Epithelial cell of esophagus (primary cell): ENCODE measurements around the gene ESR1.
"Not testable (repeated sequence)": the region's sequence is repeated elsewhere in the genome, so short reads cannot be mapped to it uniquely, and the experiment has no call there.

ENCODE experiments used
- DNase-seq: peaks from one replicate; pipeline ENCODE4 v3.0.0; 2010; ENCODE audit warnings: low read depth
- H3K4me3 ChIP-seq: 2 replicates; pipeline ENCODE4 v1.5.1; 2011; ENCODE audit warnings: mild to moderate bottlenecking, low read length, control low read depth
- TF ChIP-seq, protein P1 (sequence below): IDR thresholded peaks from 2 replicates; pipeline ENCODE4 v1.5.1; 2011; ENCODE audit warnings: low read depth, mild to moderate bottlenecking, low read length, control low read depth, inconsistent platforms; ENCODE audit not compliant: insufficient read depth; ENCODE audit errors: missing control alignments

Gene ESR1

DNA sequence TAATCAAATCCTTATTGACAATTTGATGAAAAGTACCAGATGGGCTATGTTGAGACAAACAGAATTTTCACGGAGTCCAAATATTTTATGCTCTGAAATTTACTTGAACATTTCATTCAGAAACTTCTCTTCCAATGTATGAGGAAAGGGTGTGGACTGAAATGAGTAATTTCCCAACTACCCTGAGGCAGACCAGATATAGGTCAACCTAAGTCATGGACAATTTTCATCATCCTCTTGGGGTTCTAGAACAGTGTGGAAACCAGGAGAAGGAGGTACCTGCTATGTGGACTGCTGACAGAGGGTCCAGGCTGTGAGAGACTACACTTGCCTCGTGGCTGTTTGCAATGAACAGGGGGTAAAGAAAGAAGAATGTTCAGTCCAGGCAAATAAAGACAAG, 323.0 kb downstream of the ESR1 start:
- TF ChIP-seq, protein P1, sequence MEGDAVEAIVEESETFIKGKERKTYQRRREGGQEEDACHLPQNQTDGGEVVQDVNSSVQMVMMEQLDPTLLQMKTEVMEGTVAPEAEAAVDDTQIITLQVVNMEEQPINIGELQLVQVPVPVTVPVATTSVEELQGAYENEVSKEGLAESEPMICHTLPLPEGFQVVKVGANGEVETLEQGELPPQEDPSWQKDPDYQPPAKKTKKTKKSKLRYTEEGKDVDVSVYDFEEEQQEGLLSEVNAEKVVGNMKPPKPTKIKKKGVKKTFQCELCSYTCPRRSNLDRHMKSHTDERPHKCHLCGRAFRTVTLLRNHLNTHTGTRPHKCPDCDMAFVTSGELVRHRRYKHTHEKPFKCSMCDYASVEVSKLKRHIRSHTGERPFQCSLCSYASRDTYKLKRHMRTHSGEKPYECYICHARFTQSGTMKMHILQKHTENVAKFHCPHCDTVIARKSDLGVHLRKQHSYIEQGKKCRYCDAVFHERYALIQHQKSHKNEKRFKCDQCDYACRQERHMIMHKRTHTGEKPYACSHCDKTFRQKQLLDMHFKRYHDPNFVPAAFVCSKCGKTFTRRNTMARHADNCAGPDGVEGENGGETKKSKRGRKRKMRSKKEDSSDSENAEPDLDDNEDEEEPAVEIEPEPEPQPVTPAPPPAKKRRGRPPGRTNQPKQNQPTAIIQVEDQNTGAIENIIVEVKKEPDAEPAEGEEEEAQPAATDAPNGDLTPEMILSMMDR: no peak
- DNase-seq: peak; percentile 80
- no peak overlapping the region for H3K4me3 ChIP-seq

DNA sequence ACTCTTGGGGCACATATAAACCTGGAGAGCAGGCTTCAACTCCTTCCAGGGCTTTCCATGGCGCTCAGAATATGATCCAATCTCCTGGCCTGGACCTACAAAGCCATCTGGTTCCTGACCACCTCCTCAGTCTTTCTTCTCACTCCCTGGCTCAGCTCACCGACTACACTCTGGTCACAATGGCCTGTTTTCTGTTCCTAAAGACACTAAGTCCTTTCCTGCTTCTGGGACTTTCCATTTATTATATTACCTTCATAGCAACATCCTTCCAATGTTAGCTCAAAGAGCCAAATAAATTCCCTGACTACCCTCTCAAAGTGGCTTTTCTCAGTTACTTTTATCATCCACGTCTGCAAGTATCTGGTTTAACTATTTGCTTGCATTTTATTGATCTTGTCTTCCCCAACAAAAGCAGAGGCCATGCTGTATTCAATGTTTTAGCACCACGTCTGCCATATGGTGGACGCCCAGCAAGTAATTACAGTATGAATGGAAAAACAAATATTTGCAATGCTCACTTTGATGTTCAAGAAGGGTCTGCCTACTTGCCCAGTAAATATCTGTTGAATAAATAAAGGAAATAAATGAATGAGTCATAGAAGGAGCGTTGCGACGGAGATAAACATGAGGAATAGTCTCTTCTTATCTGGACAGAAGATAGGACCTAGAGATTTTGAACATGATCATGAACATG, 328.4 kb downstream of the ESR1 start:
- no peak overlapping the region for H3K4me3 ChIP-seq
- no peak for DNase-seq
- TF ChIP-seq, protein P1: no peak

DNA sequence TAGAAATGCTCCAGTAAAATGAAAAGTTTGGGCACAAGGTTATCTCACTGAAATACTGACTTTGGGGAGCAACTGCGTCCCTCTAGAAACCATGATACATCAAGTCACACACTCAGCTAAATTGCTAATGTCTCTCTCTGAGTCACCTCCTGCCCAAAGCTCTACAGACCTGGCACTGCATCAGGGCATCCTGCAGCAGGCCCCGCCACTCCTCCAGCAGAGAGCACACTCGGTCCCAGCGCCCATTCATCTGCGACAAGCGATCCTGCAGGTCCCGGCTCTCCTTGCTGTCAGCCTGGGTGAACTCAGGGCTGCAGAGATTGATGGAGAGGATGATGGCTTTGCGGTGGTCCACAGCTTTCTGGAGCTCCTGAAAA, 329.0 kb downstream of the ESR1 start:
- no peak overlapping the region for H3K4me3 ChIP-seq
- TF ChIP-seq, protein P1: no peak
- peak; percentile 50 for DNase-seq

DNA sequence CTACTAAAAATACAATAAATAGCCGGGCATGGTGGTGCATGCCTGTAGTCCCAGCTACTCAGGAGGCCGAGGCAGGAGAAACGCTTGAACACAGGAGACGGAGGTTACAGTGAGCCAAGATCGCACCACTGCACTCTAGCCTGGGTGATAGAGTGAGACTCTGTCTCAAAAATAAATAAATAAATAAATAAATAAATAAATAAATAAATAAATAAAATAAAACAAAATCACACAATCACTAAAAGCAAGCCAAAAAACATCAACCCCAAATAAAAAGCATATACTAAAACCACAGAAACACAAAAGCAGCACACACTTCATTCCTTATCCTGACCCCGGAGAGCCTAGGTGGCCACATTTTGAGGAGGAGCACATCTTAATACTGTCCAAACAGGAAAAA, 330.9 kb downstream of the ESR1 start:
- not testable (repeated sequence) for DNase-seq, H3K4me3 ChIP-seq

DNA sequence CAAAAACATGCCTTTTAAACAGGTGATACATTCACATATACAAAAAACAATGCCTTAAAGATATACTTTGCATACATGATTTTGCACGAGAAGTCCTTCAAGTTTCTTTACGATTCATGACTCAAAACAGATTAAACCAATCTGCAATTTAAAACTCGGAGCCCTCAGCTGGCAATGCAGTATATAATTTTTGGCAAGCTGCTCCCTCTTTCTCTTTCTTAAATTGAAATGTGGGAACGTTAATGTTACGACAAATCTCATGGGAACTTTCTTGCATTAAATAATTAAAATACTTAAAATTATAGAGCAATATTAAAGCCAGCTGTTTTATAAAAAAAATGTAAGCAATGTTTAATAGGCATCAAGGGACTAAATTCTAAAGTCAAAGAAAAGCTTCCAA, 334.6 kb downstream of the ESR1 start:
- no peak overlapping the region for H3K4me3 ChIP-seq
- TF ChIP-seq, protein P1: no peak
- no peak for DNase-seq

DNA sequence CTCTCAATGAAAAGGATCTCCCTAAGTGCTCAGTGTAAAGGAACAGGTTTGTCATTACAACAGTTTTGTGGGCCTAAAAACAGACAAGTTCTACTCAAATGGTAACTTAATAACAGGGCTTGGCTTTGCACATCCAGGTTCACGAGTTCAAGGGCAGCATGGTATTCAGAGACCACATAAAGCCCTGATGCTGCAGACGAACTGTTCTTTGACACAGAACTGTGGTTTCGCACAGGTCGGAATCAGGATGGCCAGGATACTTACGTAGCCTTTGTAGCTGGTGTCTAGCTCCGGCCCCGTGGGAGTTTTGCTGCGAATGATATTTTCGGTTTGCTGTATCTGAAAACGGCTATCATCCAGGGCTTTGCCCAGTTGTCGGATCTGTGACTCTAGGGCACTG, 335.9 kb downstream of the ESR1 start:
- DNase-seq: no peak
- TF ChIP-seq, protein P1: no peak
- H3K4me3 ChIP-seq: no peak overlapping the region

DNA sequence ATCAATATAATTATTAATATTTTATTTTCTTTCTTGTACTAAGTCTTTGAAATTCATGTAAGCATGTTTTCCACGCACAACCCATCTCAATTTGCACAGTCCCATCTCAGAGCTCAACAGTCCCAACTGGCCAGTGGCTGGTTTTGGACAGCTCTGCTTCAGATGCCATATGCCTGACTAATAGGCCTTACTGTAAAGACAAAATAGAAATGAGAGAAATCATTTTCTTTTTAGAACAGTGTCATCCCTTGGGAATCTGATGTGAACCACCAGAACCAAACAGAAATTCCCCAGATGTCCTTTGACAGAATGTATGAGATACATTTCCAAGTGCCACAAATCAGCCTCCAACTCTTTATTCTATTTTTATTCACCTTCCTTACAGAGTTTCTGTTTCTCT, 338.9 kb downstream of the ESR1 start:
- no peak overlapping the region for H3K4me3 ChIP-seq
- DNase-seq: no peak
- TF ChIP-seq, protein P1: no peak
